Subcutaneous adipose tissue (tissue), 4 donors: Measurements from ENCODE around the gene RNF152. TPM values are rescaled to one million over a fixed set of nuclear protein-coding genes. Genes with fewer than 3 reads are reported as not detected.

Source experiments
- total RNA-seq, 4 donors: library from RNA; depleted of rRNA; stranded (reverse); fragments of >200 nt; gene quantifications; one replicate each; pipeline ENCODE4 v1.1.0, GENCODE V29; 2016
- TF ChIP-seq, protein P1 (sequence below): fragments of 450-650 bp; IDR thresholded peaks from one replicate; pipeline ENCODE4 v1.5.1; 2016; ENCODE audit warnings: low read depth, mild to moderate bottlenecking, control low read depth, antibody characterized with exemption, moderate library complexity

The RNF152 gene
- total RNA-seq, 4 donors from 2014 or later = 11.7 to 19.6 (median 17.0) TPM

DNA sequence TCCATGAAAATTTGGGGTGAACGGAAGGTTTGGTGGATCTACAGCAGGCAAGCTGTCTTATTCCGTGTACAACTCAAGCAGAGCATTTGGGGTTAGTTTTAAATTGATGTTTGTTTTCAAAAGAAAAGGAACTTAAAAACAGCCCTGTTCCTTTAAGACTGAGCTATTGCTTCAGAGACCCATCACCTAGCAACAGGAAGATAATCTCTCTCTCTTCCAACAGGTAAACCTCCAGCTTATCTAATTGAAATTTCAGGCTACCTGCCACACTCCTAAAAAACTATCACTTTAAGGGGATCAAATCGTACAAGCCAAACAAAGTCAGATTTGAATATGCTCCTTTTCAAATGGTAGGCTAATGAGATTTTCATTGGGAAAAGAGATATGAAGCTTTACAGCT lies 101.8 kb downstream of the RNF152 start:
- TF ChIP-seq, protein P1, sequence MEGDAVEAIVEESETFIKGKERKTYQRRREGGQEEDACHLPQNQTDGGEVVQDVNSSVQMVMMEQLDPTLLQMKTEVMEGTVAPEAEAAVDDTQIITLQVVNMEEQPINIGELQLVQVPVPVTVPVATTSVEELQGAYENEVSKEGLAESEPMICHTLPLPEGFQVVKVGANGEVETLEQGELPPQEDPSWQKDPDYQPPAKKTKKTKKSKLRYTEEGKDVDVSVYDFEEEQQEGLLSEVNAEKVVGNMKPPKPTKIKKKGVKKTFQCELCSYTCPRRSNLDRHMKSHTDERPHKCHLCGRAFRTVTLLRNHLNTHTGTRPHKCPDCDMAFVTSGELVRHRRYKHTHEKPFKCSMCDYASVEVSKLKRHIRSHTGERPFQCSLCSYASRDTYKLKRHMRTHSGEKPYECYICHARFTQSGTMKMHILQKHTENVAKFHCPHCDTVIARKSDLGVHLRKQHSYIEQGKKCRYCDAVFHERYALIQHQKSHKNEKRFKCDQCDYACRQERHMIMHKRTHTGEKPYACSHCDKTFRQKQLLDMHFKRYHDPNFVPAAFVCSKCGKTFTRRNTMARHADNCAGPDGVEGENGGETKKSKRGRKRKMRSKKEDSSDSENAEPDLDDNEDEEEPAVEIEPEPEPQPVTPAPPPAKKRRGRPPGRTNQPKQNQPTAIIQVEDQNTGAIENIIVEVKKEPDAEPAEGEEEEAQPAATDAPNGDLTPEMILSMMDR = no peak

DNA sequence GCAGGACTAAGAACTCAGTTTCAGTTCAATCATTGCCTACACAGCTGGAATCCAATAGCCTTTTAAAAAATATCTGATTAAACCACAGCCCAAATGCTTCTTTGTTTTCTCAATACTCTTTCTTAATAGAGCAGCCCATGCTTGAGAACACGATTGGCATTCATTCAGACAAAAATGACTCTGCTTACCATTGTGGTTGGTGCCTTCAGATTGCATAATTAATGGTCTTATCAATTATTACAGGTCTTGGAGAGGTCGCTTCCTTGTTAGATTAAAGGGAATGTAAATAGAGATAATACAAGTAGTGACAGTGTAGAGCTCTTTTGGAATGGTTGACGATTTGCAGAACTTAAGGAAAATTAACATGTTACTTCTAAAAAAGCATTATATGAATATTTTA lies 107.2 kb downstream of the RNF152 start:
- TF ChIP-seq, protein P1 = no peak

DNA sequence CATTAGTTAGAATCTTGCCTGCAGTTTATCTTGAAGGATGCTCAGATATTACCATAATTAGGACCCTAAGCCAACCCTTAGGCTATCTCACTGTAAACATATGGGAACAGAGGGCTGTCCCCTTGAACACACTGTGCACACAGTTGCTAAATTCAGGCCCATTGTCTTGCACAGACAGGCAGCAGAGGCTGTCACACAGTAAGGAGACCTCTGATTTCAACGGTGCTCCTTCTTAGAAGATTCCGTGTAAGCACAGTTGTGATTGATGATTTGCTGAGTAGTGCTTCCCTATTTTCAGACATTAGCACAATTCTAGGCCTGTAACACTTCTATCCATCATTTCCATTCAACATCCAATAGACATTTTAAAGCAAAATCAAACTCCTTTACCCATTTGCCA lies 108.0 kb downstream of the RNF152 start:
- TF ChIP-seq, protein P1 = no peak

DNA sequence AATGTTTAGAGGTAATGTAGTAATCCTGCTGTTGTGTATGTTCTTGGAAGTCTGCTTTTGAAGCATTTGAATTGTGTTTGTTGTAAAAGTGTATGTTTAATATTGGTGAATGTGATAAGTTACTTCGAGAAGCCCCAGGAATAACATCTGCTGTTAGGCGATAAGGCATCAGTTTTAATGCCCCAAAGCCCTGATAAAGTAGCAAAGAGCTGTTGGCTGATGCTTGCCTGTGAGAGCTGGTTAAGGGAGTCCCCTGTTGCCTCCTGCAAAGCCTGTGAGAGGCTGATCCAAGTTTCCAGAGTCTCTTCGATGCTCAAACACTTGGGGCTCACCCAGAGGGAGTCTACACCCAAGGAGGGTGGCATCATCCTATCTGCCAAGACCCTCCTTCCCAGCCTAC lies 110.3 kb downstream of the RNF152 start:
- TF ChIP-seq, protein P1 = no peak

DNA sequence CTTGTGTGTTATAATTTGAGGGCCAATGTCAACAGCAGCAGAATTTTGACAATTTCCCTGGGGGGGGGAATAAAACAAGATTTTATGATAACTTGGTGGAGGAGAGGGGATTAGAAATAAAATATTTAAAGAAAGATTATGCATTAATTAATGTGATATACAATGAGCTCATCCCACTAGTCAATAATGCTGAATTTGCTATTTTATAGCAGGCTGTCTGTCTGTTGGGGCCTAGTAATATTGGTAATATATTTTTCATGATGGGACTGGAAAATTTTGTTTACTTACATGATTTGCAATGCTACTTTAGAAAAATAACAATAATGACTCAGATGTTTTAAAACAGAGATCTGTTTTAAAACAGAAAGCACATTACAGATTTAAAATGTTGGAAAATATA lies 118.0 kb downstream of the RNF152 start:
- TF ChIP-seq, protein P1 = no peak

DNA sequence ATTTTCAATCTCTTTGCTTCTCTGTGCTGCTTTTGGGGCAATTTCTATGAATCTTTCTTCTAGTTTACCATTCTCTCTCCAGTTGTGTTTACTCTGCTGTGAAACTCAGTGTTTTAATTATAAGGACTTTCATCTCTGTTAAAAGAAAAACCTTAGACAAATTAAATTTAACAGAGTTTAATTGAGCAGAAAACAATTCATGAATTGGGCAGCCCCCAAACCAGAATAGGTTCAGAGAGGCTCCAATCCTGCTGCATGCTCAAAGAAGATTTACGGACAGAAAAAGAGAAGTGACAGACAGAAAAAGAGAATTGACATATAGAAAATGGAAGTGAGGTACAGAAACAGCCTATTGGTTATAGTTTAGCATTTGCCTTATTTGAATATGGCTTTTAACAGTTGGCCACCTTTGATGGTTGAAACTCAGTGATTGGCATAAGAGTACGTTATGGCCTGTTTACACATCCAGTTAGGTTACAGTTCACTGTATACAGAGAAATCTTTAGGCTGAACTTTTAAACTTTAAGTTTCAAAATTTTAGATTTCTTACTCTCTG lies 120.4 kb downstream of the RNF152 start:
- TF ChIP-seq, protein P1 = no peak

DNA sequence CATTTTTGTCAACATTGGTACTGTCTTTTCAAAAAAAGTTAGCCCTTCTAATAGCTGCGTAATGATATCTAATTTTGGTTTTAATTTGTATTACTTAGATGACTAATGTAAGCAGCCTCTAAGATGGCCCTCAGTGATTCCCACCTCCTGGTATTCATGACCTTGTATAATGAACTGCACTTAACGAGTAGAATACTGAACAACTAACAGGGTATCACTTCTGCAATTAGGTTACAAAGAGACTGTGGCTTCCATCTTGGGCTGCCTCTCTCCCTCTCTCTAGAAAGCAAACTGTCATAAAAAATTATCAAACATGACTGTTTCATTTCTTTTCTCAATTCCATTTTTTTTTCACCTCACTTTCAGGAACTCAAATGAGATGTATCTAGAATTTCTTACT lies 120.9 kb downstream of the RNF152 start:
- TF ChIP-seq, protein P1 = no peak
